IMR-90 (cell line): ENCODE measurements around the gene EPB41L3. TPM values are rescaled to one million over a fixed set of nuclear protein-coding genes. Genes with fewer than 3 reads are reported as not detected.

Experiments used
- ATAC-seq: fragments of 200-7000 bp; cut with Tn5 transposase; 2 replicates; pipeline ENCODE4 v1.9.1; 2020; ENCODE audit warnings: low read depth, mild to moderate bottlenecking, moderate library complexity
- BruUV-seq: library from RNA; stranded (reverse); fragments of 400-500 nt; replicated peaks from 2 replicates; lab custom pipeline; 2021; lab: Mats Ljungman, UMichigan
- CTCF ChIA-PET: fragments of 300-600 bp; formaldehyde crosslinking; extraction: SDS; loops from one replicate; lab custom pipeline; 2021; ENCODE audit warnings: antibody characterized with exemption; lab: Yijun Ruan, JAX
- POLR2A ChIA-PET: fragments of 300-600 bp; sonication (Branson Sonifier 250); formaldehyde crosslinking; loops from one replicate; lab custom pipeline; 2022; ENCODE audit warnings: antibody characterized with exemption; ENCODE audit not compliant: unreplicated experiment; lab: Charles Lee
- DNase-seq: peaks from one replicate; pipeline ENCODE4 v3.0.0; 2013
- H2AFZ ChIP-seq: replicated peaks from 2 replicates; pipeline ENCODE3; 2013; ENCODE audit warnings: low read length, mild to moderate bottlenecking; ENCODE audit not compliant: poor library complexity
- H2AK5ac ChIP-seq: 2 replicates; pipeline ENCODE4 v1.6.1; 2013; ENCODE audit warnings: low read depth, low read length, inconsistent platforms
- H2AK9ac ChIP-seq: replicated peaks from 2 replicates; pipeline ENCODE3; 2013; ENCODE audit warnings: mild to moderate bottlenecking, low read depth, low read length, moderate library complexity; ENCODE audit not compliant: poor library complexity
- H2BK120ac ChIP-seq: 2 replicates; pipeline ENCODE4 v1.6.1; 2013; ENCODE audit warnings: low read depth, low read length, inconsistent platforms
- H2BK15ac ChIP-seq: 3 replicates; pipeline ENCODE4 v1.6.1; 2013; ENCODE audit warnings: low read depth, low read length, inconsistent platforms
- H2BK20ac ChIP-seq: 2 replicates; pipeline ENCODE4 v1.6.1; 2013; ENCODE audit warnings: low read depth, mild to moderate bottlenecking, inconsistent platforms, low read length, moderate library complexity
- H2BK5ac ChIP-seq: 2 replicates; pipeline ENCODE4 v1.6.1; 2013; ENCODE audit warnings: mild to moderate bottlenecking, low read depth, low read length, inconsistent platforms; ENCODE audit not compliant: poor library complexity, severe bottlenecking
- H3K14ac ChIP-seq: replicated peaks from 2 replicates; pipeline ENCODE4 v1.6.1; 2013; ENCODE audit warnings: low read depth, low read length, inconsistent platforms
- H3K18ac ChIP-seq: 2 replicates; pipeline ENCODE4 v1.6.1; 2013; ENCODE audit warnings: low read depth, low read length, control low read depth
- H3K23ac ChIP-seq: 2 replicates; pipeline ENCODE4 v1.6.1; 2013; ENCODE audit warnings: low read depth, low read length, inconsistent platforms
- H3K27ac ChIP-seq: 2 replicates; pipeline ENCODE4 v1.5.1; 2013; ENCODE audit warnings: mild to moderate bottlenecking, control low read depth, low read length; ENCODE audit not compliant: insufficient read depth
- H3K27me3 ChIP-seq: 2 replicates; pipeline ENCODE4 v1.6.1; 2013; ENCODE audit warnings: low read length; ENCODE audit not compliant: control insufficient read depth, insufficient read depth
- H3K36me3 ChIP-seq: 2 replicates; pipeline ENCODE4 v1.6.1; 2013; ENCODE audit warnings: low read length, mixed read lengths; ENCODE audit not compliant: control insufficient read depth, insufficient read depth
- H3K4ac ChIP-seq: 2 replicates; pipeline ENCODE4 v1.6.1; 2013; ENCODE audit warnings: low read depth, low read length, inconsistent platforms
- H3K4me1 ChIP-seq: 2 replicates; pipeline ENCODE4 v1.6.1; 2013; ENCODE audit warnings: low read length, mixed read lengths; ENCODE audit not compliant: control insufficient read depth, insufficient read depth
- H3K4me2 ChIP-seq: 2 replicates; pipeline ENCODE4 v1.6.1; 2013; ENCODE audit warnings: low read depth, mild to moderate bottlenecking, control low read depth, low read length, moderate library complexity
- H3K4me3 ChIP-seq: 2 replicates; pipeline ENCODE4 v1.5.1; 2013; ENCODE audit warnings: low read depth, mild to moderate bottlenecking, control low read depth, low read length, moderate library complexity; ENCODE audit not compliant: insufficient read depth
- H3K56ac ChIP-seq: 2 replicates; pipeline ENCODE4 v1.6.1; 2013; ENCODE audit warnings: low read length, inconsistent platforms; ENCODE audit not compliant: insufficient read depth; ENCODE audit errors: extremely low read depth
- H3K79me1 ChIP-seq, 2 experiments: 2 replicates each; pipeline ENCODE4 v1.6.1; 2013; ENCODE audit warnings: low read length in 2 of 2, inconsistent platforms in 1 of 2, low read depth in 1 of 2
- H3K9ac ChIP-seq: 2 replicates; pipeline ENCODE4 v1.6.1; 2013; ENCODE audit warnings: low read depth, low read length, control low read depth
- H3K9me1 ChIP-seq: 2 replicates; pipeline ENCODE4 v1.6.1; 2013; ENCODE audit warnings: low read length, inconsistent platforms; ENCODE audit not compliant: insufficient read depth
- H3K9me3 ChIP-seq: 2 replicates; pipeline ENCODE4 v1.6.1; 2013; ENCODE audit warnings: low read length; ENCODE audit not compliant: control insufficient read depth, insufficient read depth
- H4K20me1 ChIP-seq: 2 replicates; pipeline ENCODE4 v1.6.1; 2013; ENCODE audit warnings: low read length, inconsistent platforms; ENCODE audit not compliant: insufficient read depth
- H4K5ac ChIP-seq: 2 replicates; pipeline ENCODE4 v1.6.1; 2013; ENCODE audit warnings: mild to moderate bottlenecking, low read depth, low read length, control low read depth
- H4K8ac ChIP-seq, 2 experiments: 2 replicates each; pipeline ENCODE4 v1.6.1; 2013; ENCODE audit warnings: low read depth in 2 of 2, low read length in 2 of 2, control low read depth in 1 of 2, inconsistent platforms in 1 of 2
- H4K91ac ChIP-seq: 2 replicates; pipeline ENCODE4 v1.6.1; 2013; ENCODE audit warnings: low read depth, low read length, inconsistent platforms; ENCODE audit not compliant: insufficient read depth
- CEBPB ChIP-seq: IDR thresholded peaks from 2 replicates; pipeline ENCODE4 v1.6.1; 2012; ENCODE audit warnings: low read depth, low read length, improper control_type of control experiment
- RCOR1 ChIP-seq: IDR thresholded peaks from 2 replicates; pipeline ENCODE4 v1.6.1; 2012; ENCODE audit warnings: mild to moderate bottlenecking, low read length, improper control_type of control experiment; ENCODE audit not compliant: insufficient replicate concordance
- WGBS, 2 experiments: methylation state at CpG; one replicate each; pipeline versions ENCODE4 v1.1.5 to v1.1.7; 2013; ENCODE audit warnings: missing lambda C conversion rate in 2 of 2; ENCODE audit not compliant: insufficient read length in 1 of 2; ENCODE audit errors: extremely low coverage in 2 of 2; 5-methylcytosine and 5-hydroxymethylcytosine counted together
- dilution Hi-C: fragments of 300-500 bp; cut with HindIII; formaldehyde crosslinking; loops from one replicate; pipeline ENCODE4 v1.14.3; 2018; ENCODE audit warnings: low sequenced_read_pairs; ENCODE audit not compliant: unreplicated experiment
- in situ Hi-C: fragments of 300-500 bp; cut with MboI; formaldehyde crosslinking; loops from 3 replicates; pipeline ENCODE4 v1.14.3; 2019; ENCODE audit warnings: low sequenced_read_pairs, inconsistent platforms, mixed read lengths
- intact Hi-C: fragments of 100-400 bp; cut with micrococcal nuclease; formaldehyde crosslinking; loops from 2 replicates; pipeline ENCODE4 v1.10.0; 2022
- polyA plus RNA-seq, 3 experiments: library from polyadenylated mRNA; depleted of rRNA; stranded (reverse); fragments of >200 nt; gene quantifications; 2 replicates each; pipeline ENCODE4 v1.2.3, GENCODE V29; 2012; ENCODE audit warnings: low replicate concordance in 1 of 3
- total RNA-seq: library from RNA; depleted of rRNA; stranded (reverse); fragments of >200 nt; gene quantifications from 2 replicates; pipeline ENCODE4 v1.2.3, GENCODE V29; 2012

EPB41L3 gene
- total and polyA plus RNA-seq, 2 of the 4 experiments (the other 2 are of a cell fraction) = 36.6 to 70.3 TPM

DNA sequence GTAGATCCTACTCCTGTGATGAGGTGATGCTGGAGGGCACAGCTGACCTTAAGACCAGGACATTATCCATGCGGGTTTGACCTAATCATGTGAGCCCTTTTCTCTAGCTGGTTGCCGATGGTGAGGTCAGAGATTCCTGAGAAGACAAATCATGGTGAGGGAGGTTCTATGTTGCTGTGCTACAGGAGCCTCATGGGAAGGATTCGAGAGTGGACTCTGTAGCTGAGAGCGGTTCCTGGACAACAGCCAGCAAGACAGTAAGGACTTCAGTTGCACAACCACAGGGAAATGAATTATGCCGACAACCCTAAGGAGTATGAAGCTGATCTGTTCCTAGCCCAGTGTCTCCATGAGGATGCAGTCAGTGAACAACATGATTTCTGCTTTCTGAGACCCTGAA, 80.4 kb downstream of the EPB41L3 start:
- ATAC-seq = peak; percentile 88
- Histone ChIP-seq H3K9me3 (no peaks in the 10 kb centered on the region), H3K23ac (no peak overlapping the region; the same call in 1 of the 2 replicates), H3K4ac (peak overlapping the region; percentile 27), H3K9me1 (0 out of 2 replicates have a peak, but pooled peaks cover 4% of the 10 kb centered on the region), H2AK9ac (peak overlapping the region; percentile 73), H4K5ac (peak overlapping the region; percentile 57; the same call in 1 of the 2 replicates), H2BK20ac (0 out of 2 replicates have a peak overlapping the region, but pooled peaks have one; percentile 2), H4K20me1 (no peaks in the 10 kb centered on the region), H3K18ac (peak overlapping the region; percentile 20; the same call in 1 of the 2 replicates), H3K56ac (no peak overlapping the region), H4K8ac (peak overlapping the region in 1 of 2 experiments; percentile 62; a peak in 2 of 4 replicates), H3K4me1 (peaks cover 6% of the 10 kb centered on the region), H3K27me3 (no peaks in the 10 kb centered on the region), H3K4me3 (no peak overlapping the region), H3K36me3 (no peaks in the 10 kb centered on the region), H3K4me2 (peak overlapping the region; percentile 12; the same call in 1 of the 2 replicates), H3K9ac (no peak overlapping the region), H3K79me1 (peaks cover 4 to 23% of the 10 kb centered on the region in 2 experiments; a peak in 3 of 4 replicates), H4K91ac (peak overlapping the region; percentile 37; the same call in 1 of the 2 replicates), H2BK15ac (no peak overlapping the region), H2BK120ac (peak overlapping the region; percentile 25), H2BK5ac (peak overlapping the region; percentile 17), H2AFZ (peak overlapping the region; percentile 0), H2AK5ac (peak overlapping the region; percentile 72; the same call in 1 of the 2 replicates), H3K14ac (peak overlapping the region; percentile 67), H3K27ac (no peak overlapping the region)
- WGBS, 2 experiments = no CpG with 5 or more reads among the region's 5 CpGs
- peak; percentile 93 for DNase-seq
- POLR2A ChIA-PET = no interaction called here
- intact Hi-C loops = loop anchor here (5.0 kb wide), 1 partner anchor 64 kb away; no protein-coding TSS in a partner anchor
- in situ Hi-C loops = no loop called here
- TF ChIP-seq CEBPB (peak; percentile 94), RCOR1 (no peak)
- dilution Hi-C loops = no loop called here
- CTCF ChIA-PET = no interaction called here
- BruUV-seq = no TSS peak
